MM.1S (cell line): ENCODE results near the gene TAOK1.

Experiments
- DNase-seq: peaks from one replicate; pipeline ENCODE4 v3.0.0-alpha.2; 2015
- H2AFZ ChIP-seq: fragments of 300-600 bp; sonication (generic); 2 replicates; pipeline ENCODE4 v1.6.0; 2016; ENCODE audit warnings: antibody characterized with exemption, low read length
- H3F3A ChIP-seq: fragments of 300-600 bp; sonication (generic); 2 replicates; pipeline ENCODE4 v1.6.1; 2016; ENCODE audit warnings: mild to moderate bottlenecking, antibody characterized with exemption, low read length, moderate library complexity, mixed read lengths; ENCODE audit not compliant: insufficient read depth
- H3K27ac ChIP-seq: fragments of 300-600 bp; sonication (generic); 2 replicates; pipeline ENCODE4 v1.5.1; 2016; ENCODE audit warnings: mild to moderate bottlenecking, low read length
- H3K27me3 ChIP-seq: fragments of 300-600 bp; sonication (generic); replicated peaks from 2 replicates; pipeline ENCODE4 v1.6.0; 2016; ENCODE audit warnings: low read length; ENCODE audit not compliant: insufficient read depth
- H3K36me3 ChIP-seq: fragments of 300-600 bp; sonication (generic); replicated peaks from 2 replicates; pipeline ENCODE4 v1.6.1; 2016; ENCODE audit warnings: mild to moderate bottlenecking, low read length, mixed read lengths; ENCODE audit not compliant: insufficient read depth
- H3K4me1 ChIP-seq: fragments of 300-600 bp; sonication (generic); 2 replicates; pipeline ENCODE4 v1.6.1; 2016; ENCODE audit warnings: low read length, mixed read lengths
- H3K4me2 ChIP-seq: fragments of 300-600 bp; sonication (generic); 2 replicates; pipeline ENCODE4 v1.6.0; 2016; ENCODE audit warnings: low read depth, low read length
- H3K4me3 ChIP-seq: fragments of 300-600 bp; sonication (generic); 2 replicates; pipeline ENCODE4 v1.5.1; 2016; ENCODE audit warnings: low read length, mixed read lengths
- H3K79me2 ChIP-seq: fragments of 300-600 bp; sonication (generic); 2 replicates; pipeline ENCODE4 v1.6.1; 2016; ENCODE audit warnings: mixed run types, low read length, mixed read lengths
- H3K9ac ChIP-seq: fragments of 300-600 bp; sonication (generic); 2 replicates; pipeline ENCODE4 v1.6.1; 2016; ENCODE audit warnings: low read length, mixed read lengths
- H3K9me2 ChIP-seq: fragments of 300-600 bp; sonication (generic); replicated peaks from 2 replicates; pipeline ENCODE4 v1.6.1; 2016; ENCODE audit warnings: mild to moderate bottlenecking, low read length, mixed read lengths; ENCODE audit not compliant: insufficient read depth
- H3K9me3 ChIP-seq: fragments of 300-600 bp; sonication (generic); replicated peaks from 2 replicates; pipeline ENCODE4 v1.6.1; 2016; ENCODE audit warnings: mild to moderate bottlenecking, low read length, mixed read lengths; ENCODE audit not compliant: insufficient read depth
- H4K20me1 ChIP-seq: fragments of 300-600 bp; sonication (generic); 2 replicates; pipeline ENCODE4 v1.6.1; 2016; ENCODE audit warnings: mild to moderate bottlenecking, low read length, moderate library complexity, mixed read lengths; ENCODE audit not compliant: insufficient read depth
- CTCF ChIP-seq: fragments of 300-600 bp; sonication (generic); IDR thresholded peaks from 2 replicates; pipeline ENCODE4 v1.5.1; 2016; ENCODE audit warnings: antibody characterized with exemption, low read length, mixed read lengths
- EZH2 ChIP-seq: fragments of 300-600 bp; sonication (generic); optimal IDR thresholded peaks from 2 replicates; pipeline ENCODE3; 2017; ENCODE audit warnings: low read depth, mild to moderate bottlenecking, antibody characterized with exemption, low read length, mixed read lengths
- EZH2phosphoT487 ChIP-seq: fragments of 300-600 bp; sonication (generic); IDR thresholded peaks from 2 replicates; pipeline ENCODE4 v1.6.1; 2018; ENCODE audit warnings: antibody characterized with exemption, low read length

TAOK1 gene

GRCh38 chr17:29592850-29593551, 202.8 kb downstream of the TAOK1 start, which contains the start of gene ANKRD13B:
TSS of gene ANKRD13B (plus strand) at chr17:29593132. CDS start at chr17:29593622, 490 bp downstream.
- Histone ChIP-seq H3K9me2 (no peaks in the 10 kb centered on the region), H3F3A (peaks cover 6% of the 10 kb centered on the region; the same call in 1 of the 2 replicates), H3K4me2 (peak within 1 kb of the TSS; percentile 99), H3K4me1 (peaks cover 31% of the 10 kb centered on the region), H3K4me3 (peak within 1 kb of the TSS; percentile 73), H3K9ac (peak within 1 kb of the TSS; percentile 21; the same call in 1 of the 2 replicates), H3K36me3 (no peaks in the 10 kb centered on the region), H2AFZ (peak within 1 kb of the TSS; percentile 70), H3K27me3 (no peaks in the 10 kb centered on the region), H3K79me2 (peaks cover 10% of the 10 kb centered on the region), H4K20me1 (no peaks in the 10 kb centered on the region), H3K9me3 (no peaks in the 10 kb centered on the region), H3K27ac (no peak within 1 kb of the TSS)
- no peak for TF ChIP-seq EZH2
- no peak for TF ChIP-seq EZH2phosphoT487
- TF ChIP-seq CTCF = no peak
- DNase-seq = no peak

- H3K27ac ChIP-seq = no peak overlapping the region
- peak overlapping the region; percentile 69; the same call in 1 of the 2 replicates for H2AFZ ChIP-seq
- H3K4me3 ChIP-seq = peak overlapping the region; percentile 73
- H3K36me3 ChIP-seq = no peaks in the 10 kb centered on the region
- H4K20me1 ChIP-seq = no peaks in the 10 kb centered on the region
- no peaks in the 10 kb centered on the region for H3K9me2 ChIP-seq
- peak overlapping the region; percentile 21; the same call in 1 of the 2 replicates for H3K9ac ChIP-seq
- H3F3A ChIP-seq = peaks cover 6% of the 10 kb centered on the region; the same call in 1 of the 2 replicates
- H3K79me2 ChIP-seq = peaks cover 1% of the 10 kb centered on the region
- H3K27me3 ChIP-seq = no peaks in the 10 kb centered on the region
- no peaks in the 10 kb centered on the region for H3K9me3 ChIP-seq
- no peak for TF ChIP-seq EZH2
- TF ChIP-seq EZH2phosphoT487 = no peak
- peak; percentile 44 for TF ChIP-seq CTCF
- peak; percentile 40 for DNase-seq
- H3K4me2 ChIP-seq = peak overlapping the region; percentile 97
- peaks cover 29% of the 10 kb centered on the region for H3K4me1 ChIP-seq
Observed at GRCh38 chr17:29593591-29594518, 203.7 kb downstream of the TAOK1 start.

- DNase-seq = no peak
- Histone ChIP-seq H3K79me2 (no peaks in the 10 kb centered on the region; the same call in 1 of the 2 replicates), H3F3A (peaks cover 6% of the 10 kb centered on the region; the same call in 1 of the 2 replicates), H3K27me3 (no peaks in the 10 kb centered on the region), H3K36me3 (no peaks in the 10 kb centered on the region), H2AFZ (no peak overlapping the region), H3K4me2 (peak overlapping the region; percentile 97; the same call in 1 of the 2 replicates), H3K9ac (no peak overlapping the region), H3K4me1 (peaks cover 29% of the 10 kb centered on the region), H3K9me3 (no peaks in the 10 kb centered on the region), H3K4me3 (no peak overlapping the region), H3K27ac (no peak overlapping the region), H4K20me1 (no peaks in the 10 kb centered on the region), H3K9me2 (no peaks in the 10 kb centered on the region)
- no peak for TF ChIP-seq EZH2
- no peak; the same call in 1 of the 2 replicates for TF ChIP-seq CTCF
- TF ChIP-seq EZH2phosphoT487 = no peak
Observed at GRCh38 chr17:29594519-29595090, 204.4 kb downstream of the TAOK1 start.
